Left ventricle myocardium inferior (tissue), 1 donor: ENCODE results near the gene NAA10. TPM values are rescaled to one million over a fixed set of nuclear protein-coding genes. Genes with fewer than 3 reads are reported as not detected.

Source experiments
- DNase-seq: peaks from one replicate; pipeline ENCODE4 v3.0.0-alpha.2; 2020
- H3K27ac ChIP-seq: fragments of 200-600 bp; replicated peaks from 2 replicates; pipeline ENCODE4 v1.8.0; 2021
- H3K27me3 ChIP-seq: fragments of 200-600 bp; 2 replicates; pipeline ENCODE4 v1.8.0; 2021; ENCODE audit warnings: low read depth
- H3K36me3 ChIP-seq: fragments of 200-600 bp; 2 replicates; pipeline ENCODE4 v1.8.0; 2021
- H3K4me1 ChIP-seq: fragments of 200-600 bp; 2 replicates; pipeline ENCODE4 v1.8.0; 2021
- H3K4me3 ChIP-seq: fragments of 200-600 bp; 2 replicates; pipeline ENCODE4 v1.8.0; 2021; ENCODE audit warnings: mild to moderate bottlenecking, moderate library complexity
- H3K9me3 ChIP-seq: fragments of 200-600 bp; replicated peaks from 2 replicates; pipeline ENCODE4 v1.8.0; 2021
- intact Hi-C: fragments of 100-400 bp; cut with micrococcal nuclease; formaldehyde crosslinking; loops from one replicate; pipeline ENCODE4 v1.11.0; 2022
- total RNA-seq: library from RNA; stranded (reverse); fragmentation: NEBNext Ultra II Directional; extraction: Animal tissue kit (Norgen Biotek cat#: 25700); gene quantifications from one replicate; pipeline ENCODE4 v1.2.1, GENCODE V29; 2021
- TF ChIP-seq, protein P1 (sequence below): fragments of 200-600 bp; IDR thresholded peaks from 2 replicates; pipeline ENCODE4 v1.8.0; 2021; ENCODE audit warnings: antibody characterized with exemption, mild to moderate bottlenecking, borderline replicate concordance
- donor health status: DM: no; HTN: yes; CAD: no; lungs with severe emphysema.

The NAA10 gene
- total RNA-seq, 1 donor from 2014 or later = 67.1 TPM

DNA sequence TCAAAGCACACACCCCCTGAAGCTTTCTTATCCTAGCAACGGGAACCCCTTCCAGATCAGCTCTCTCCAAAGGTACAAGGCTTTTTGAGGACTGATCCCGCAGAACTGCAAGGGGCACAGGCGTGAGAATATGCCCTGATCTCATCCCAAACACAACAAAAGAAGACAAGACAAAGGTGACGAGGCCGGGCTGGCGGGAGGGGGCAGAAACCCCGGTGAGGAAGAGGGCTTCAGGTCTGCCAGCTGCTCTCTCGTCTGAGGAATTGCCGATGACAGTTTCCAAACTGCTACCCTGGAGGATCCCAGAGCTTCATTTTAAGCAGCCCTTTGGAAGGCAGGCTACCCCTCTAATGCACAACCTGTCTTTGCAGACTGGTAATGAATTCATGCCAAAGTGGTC lies 33.4 kb upstream of the NAA10 start:
- DNase-seq = no peak
- peak overlapping the region; percentile 76 for H3K27ac ChIP-seq
- intact Hi-C loops = no loop called here

DNA sequence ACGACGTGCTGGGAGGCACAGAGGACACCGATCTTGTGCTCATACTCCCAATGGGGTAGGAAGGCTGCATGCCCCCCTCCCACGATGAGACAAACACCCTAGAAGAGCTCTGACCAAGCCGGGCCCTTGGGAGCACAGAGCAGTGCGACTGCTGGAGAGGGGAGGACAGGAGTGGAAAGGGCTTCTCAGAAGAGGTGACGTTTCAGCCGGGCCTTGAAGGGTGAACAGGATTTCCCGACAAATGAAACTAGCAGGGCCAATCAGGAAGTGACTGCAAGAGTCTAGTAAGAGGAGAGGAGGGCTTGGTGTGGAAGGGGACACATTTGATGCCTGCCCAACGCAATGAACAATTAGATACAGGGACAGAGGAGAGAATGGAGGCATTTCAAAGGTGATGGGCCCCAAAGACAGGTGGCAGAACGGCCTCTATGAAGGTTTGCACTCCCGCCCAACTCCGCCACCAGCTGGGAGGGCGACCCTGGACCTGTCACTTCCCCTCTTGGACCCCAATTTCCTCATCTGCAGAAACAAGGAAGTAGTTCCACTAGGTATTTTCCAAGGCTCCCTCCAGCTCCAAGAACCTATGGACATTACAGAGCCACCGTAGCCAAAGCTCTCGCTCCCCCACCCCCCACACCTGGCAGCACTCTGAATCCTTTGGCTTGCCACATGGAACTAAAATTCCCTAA lies 32.8 kb upstream of the NAA10 start:
- Histone ChIP-seq H3K27me3 (no peaks in the 10 kb centered on the region), H3K36me3 (peaks cover 5% of the 10 kb centered on the region), H3K4me1 (peaks cover 56% of the 10 kb centered on the region), H3K9me3 (no peaks in the 10 kb centered on the region), H3K4me3 (peak overlapping the region; percentile 83), H3K27ac (peak overlapping the region; percentile 76)
- TF ChIP-seq, protein P1, sequence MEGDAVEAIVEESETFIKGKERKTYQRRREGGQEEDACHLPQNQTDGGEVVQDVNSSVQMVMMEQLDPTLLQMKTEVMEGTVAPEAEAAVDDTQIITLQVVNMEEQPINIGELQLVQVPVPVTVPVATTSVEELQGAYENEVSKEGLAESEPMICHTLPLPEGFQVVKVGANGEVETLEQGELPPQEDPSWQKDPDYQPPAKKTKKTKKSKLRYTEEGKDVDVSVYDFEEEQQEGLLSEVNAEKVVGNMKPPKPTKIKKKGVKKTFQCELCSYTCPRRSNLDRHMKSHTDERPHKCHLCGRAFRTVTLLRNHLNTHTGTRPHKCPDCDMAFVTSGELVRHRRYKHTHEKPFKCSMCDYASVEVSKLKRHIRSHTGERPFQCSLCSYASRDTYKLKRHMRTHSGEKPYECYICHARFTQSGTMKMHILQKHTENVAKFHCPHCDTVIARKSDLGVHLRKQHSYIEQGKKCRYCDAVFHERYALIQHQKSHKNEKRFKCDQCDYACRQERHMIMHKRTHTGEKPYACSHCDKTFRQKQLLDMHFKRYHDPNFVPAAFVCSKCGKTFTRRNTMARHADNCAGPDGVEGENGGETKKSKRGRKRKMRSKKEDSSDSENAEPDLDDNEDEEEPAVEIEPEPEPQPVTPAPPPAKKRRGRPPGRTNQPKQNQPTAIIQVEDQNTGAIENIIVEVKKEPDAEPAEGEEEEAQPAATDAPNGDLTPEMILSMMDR = no peak
- no peak for DNase-seq
- intact Hi-C loops = no loop called here

More for the DNA sequence above, 33.4 kb upstream of the NAA10 start:
- no peaks in the 10 kb centered on the region for H3K27me3 ChIP-seq
- TF ChIP-seq, protein P1 = no peak
- H3K36me3 ChIP-seq = peaks cover 5% of the 10 kb centered on the region
- no peaks in the 10 kb centered on the region for H3K9me3 ChIP-seq
- H3K4me3 ChIP-seq = peak overlapping the region; percentile 83
- H3K4me1 ChIP-seq = peaks cover 56% of the 10 kb centered on the region

DNA sequence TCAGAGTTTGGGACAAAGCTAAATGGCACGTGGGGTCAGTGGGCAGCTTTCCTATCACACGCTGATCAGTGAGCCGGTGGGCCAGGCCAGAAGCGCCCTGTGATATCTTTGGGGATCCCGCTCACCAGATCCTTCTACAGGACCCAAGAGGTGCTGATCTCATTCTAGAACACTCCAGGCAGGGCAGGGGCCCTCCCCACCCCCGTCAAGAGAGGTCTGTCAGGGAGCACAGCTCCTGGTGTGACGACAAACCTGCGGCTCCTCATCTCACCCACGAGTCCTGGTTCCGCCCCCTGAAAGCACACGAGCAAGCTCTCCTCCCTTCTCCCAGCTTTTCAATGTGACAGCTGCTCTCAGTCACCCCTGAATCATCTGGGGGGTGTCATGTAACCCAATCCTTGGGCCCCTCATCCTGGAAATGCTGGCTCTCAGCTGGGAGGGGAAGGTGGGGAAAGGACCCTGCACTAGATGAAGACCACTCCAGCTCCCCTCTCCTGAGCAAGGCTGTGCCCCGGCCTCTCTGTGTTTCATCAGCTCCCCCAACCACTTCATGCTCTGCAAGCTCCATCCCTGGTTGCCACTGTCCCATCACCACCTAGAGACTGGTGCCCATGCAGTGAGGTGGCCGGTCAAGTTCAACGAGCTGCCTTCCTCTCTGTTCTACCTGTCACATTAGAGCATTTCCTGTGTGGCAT lies 32.2 kb upstream of the NAA10 start:
- peak overlapping the region; percentile 11 for H3K4me3 ChIP-seq
- H3K9me3 ChIP-seq = no peaks in the 10 kb centered on the region
- H3K36me3 ChIP-seq = peaks cover 10% of the 10 kb centered on the region
- peaks cover 56% of the 10 kb centered on the region for H3K4me1 ChIP-seq
- peak overlapping the region; percentile 76 for H3K27ac ChIP-seq
- TF ChIP-seq, protein P1 = no peak
- H3K27me3 ChIP-seq = no peaks in the 10 kb centered on the region
- intact Hi-C loops = no loop called here
- DNase-seq = no peak

DNA sequence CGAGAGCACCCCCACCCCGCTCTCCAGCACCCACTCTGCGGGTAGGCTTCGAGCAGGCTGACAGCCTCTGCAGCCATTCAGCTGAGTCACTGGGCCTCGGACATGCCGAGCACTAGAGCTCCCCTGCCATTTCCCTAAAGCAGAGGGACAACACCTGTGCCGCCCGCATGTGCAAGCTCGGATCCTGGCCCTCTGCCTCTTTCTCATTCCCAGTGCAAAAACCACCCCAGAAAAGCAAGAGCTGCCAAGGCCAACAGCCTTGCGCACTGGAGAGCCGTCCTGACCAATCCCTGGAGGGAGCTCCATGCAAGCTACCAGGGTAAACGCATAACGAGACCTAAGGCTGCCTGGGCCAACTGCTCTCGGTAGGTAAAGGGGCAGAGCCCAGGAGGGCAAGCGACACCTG lies 31.4 kb upstream of the NAA10 start:
- Histone ChIP-seq H3K4me3 (peak overlapping the region; percentile 11), H3K27me3 (no peaks in the 10 kb centered on the region), H3K4me1 (peaks cover 56% of the 10 kb centered on the region), H3K9me3 (no peaks in the 10 kb centered on the region), H3K36me3 (peaks cover 17% of the 10 kb centered on the region), H3K27ac (peak overlapping the region; percentile 76)
- TF ChIP-seq, protein P1 = no peak
- intact Hi-C loops = no loop called here
- DNase-seq = no peak

DNA sequence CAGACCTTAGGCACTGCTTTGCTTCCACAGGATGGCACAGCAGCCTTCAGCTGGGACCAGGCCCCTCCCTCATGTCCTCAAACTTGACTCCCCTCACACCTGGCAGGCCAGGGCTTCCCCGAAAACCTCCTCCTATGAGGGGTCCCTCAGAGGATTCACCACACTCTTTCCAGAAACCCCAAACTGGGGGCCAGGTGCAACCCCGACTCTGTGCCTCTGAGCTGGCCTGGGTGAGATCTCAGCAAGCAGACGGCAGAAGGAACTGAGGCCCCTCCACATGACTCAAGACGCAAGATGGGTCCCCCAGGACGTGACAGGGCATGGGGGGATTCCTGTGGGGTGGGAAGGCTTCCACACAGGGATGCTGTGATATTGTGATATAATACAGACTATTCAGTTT lies 30.6 kb upstream of the NAA10 start:
- H3K27me3 ChIP-seq = no peaks in the 10 kb centered on the region
- no peak for DNase-seq
- no peaks in the 10 kb centered on the region for H3K9me3 ChIP-seq
- peaks cover 56% of the 10 kb centered on the region for H3K4me1 ChIP-seq
- TF ChIP-seq, protein P1 = no peak
- peaks cover 25% of the 10 kb centered on the region for H3K36me3 ChIP-seq
- intact Hi-C loops = no loop called here
- H3K4me3 ChIP-seq = no peak overlapping the region
- H3K27ac ChIP-seq = no peak overlapping the region
